Panc1 (cell line): Measurements from ENCODE around the gene CYB5D1. TPM values are rescaled to one million over a fixed set of nuclear protein-coding genes. Genes with fewer than 3 reads are reported as not detected.

Experiments
- ATAC-seq: fragments of 200-7000 bp; cut with Tn5 transposase; 2 replicates; pipeline ENCODE4 v1.9.1; 2020; ENCODE audit warnings: mild to moderate bottlenecking, moderate library complexity
- BruUV-seq: library from RNA; stranded (reverse); fragments of 400-500 nt; replicated peaks from 2 replicates; lab custom pipeline; 2021; lab: Mats Ljungman, UMichigan
- CTCF ChIA-PET: fragments of 300-600 bp; sonication (Branson Sonifier 250); formaldehyde crosslinking; loops from one replicate; lab custom pipeline; 2022; ENCODE audit warnings: antibody characterized with exemption; lab: Charles Lee
- POLR2A ChIA-PET: fragments of 300-600 bp; sonication (Branson Sonifier 250); formaldehyde crosslinking; loops from one replicate; lab custom pipeline; 2022; ENCODE audit warnings: antibody characterized with exemption; lab: Charles Lee
- DNase-seq: peaks from one replicate; pipeline ENCODE4 v3.0.0-alpha.2; 2010; ENCODE audit warnings: low read depth, low spot score
- H3K27ac ChIP-seq: 2 replicates; pipeline ENCODE4 v1.5.1; 2011; ENCODE audit warnings: mild to moderate bottlenecking, low read length, inconsistent platforms
- H3K27me3 ChIP-seq: fragments of 200-500 bp; sonication (Bioruptor generic); 2 replicates; pipeline ENCODE4 v1.6.0; 2014; ENCODE audit warnings: low read length, inconsistent platforms; ENCODE audit not compliant: control insufficient read depth, insufficient read depth
- H3K36me3 ChIP-seq: fragments of 200-500 bp; sonication (Bioruptor generic); 2 replicates; pipeline ENCODE4 v1.5.1; 2014; ENCODE audit warnings: inconsistent platforms, mild to moderate bottlenecking, low read length, moderate library complexity; ENCODE audit not compliant: control insufficient read depth, insufficient read depth
- H3K4me1 ChIP-seq: 2 replicates; pipeline ENCODE4 v1.5.1; 2011; ENCODE audit warnings: inconsistent platforms, mild to moderate bottlenecking, low read length, moderate library complexity; ENCODE audit not compliant: control insufficient read depth, insufficient read depth
- H3K4me3 ChIP-seq, 2 experiments: 2 replicates each; pipeline ENCODE4 v1.5.1; 2011 to 2012; ENCODE audit warnings: low read depth in 2 of 2, low read length in 2 of 2, mild to moderate bottlenecking in 2 of 2, inconsistent platforms in 1 of 2, moderate library complexity in 1 of 2
- H3K9me3 ChIP-seq: fragments of 200-500 bp; sonication (Bioruptor generic); 2 replicates; pipeline ENCODE4 v1.5.1; 2014; ENCODE audit warnings: low read depth, mild to moderate bottlenecking, inconsistent platforms, low read length, moderate library complexity; ENCODE audit not compliant: control insufficient read depth, insufficient read depth
- POLR2AphosphoS5 ChIP-seq: IDR thresholded peaks from 2 replicates; pipeline ENCODE4 v1.6.1; 2012; ENCODE audit warnings: mild to moderate bottlenecking, low read depth, low read length, moderate library complexity
- REST ChIP-seq, 2 experiments: IDR thresholded peaks; 2 replicates each; pipeline ENCODE4 v1.6.1; 2011 to 2012; ENCODE audit warnings: low read depth in 2 of 2, control low read depth in 1 of 2, low read length in 1 of 2, mild to moderate bottlenecking in 1 of 2, moderate library complexity in 1 of 2; ENCODE audit not compliant: insufficient read depth in 1 of 2
- SIN3A ChIP-seq: IDR thresholded peaks from 2 replicates; pipeline ENCODE4 v1.6.1; 2012; ENCODE audit warnings: low read depth, mild to moderate bottlenecking, low read length, moderate library complexity, borderline replicate concordance; ENCODE audit not compliant: insufficient read depth
- TCF7L2 ChIP-seq: IDR thresholded peaks from 2 replicates; pipeline ENCODE4 v1.6.1; 2011; ENCODE audit warnings: mild to moderate bottlenecking, low read depth, low read length, inconsistent platforms
- in situ Hi-C: cut with HindIII; loops from 2 replicates; pipeline ENCODE4 v1.10.0; 2016; ENCODE audit warnings: low sequenced_read_pairs, low pct_unique_long_range_greater_than_20kb
- intact Hi-C: fragments of 100-400 bp; cut with micrococcal nuclease; formaldehyde crosslinking; loops from one replicate; pipeline ENCODE4 v1.10.0; 2022; ENCODE audit not compliant: unreplicated experiment
- total RNA-seq: library from RNA; stranded (reverse); gene quantifications from one replicate; pipeline ENCODE4 v1.2.1, GENCODE V29; 2021; ENCODE audit not compliant: unreplicated experiment
- TF ChIP-seq, protein P1 (sequence below): fragments of 450-650 bp; IDR thresholded peaks from 2 replicates; pipeline ENCODE4 v1.5.1; 2017; ENCODE audit warnings: mild to moderate bottlenecking

The CYB5D1 gene
- total RNA-seq, 1 experiment from 2014 or later = 8.6 TPM

DNA sequence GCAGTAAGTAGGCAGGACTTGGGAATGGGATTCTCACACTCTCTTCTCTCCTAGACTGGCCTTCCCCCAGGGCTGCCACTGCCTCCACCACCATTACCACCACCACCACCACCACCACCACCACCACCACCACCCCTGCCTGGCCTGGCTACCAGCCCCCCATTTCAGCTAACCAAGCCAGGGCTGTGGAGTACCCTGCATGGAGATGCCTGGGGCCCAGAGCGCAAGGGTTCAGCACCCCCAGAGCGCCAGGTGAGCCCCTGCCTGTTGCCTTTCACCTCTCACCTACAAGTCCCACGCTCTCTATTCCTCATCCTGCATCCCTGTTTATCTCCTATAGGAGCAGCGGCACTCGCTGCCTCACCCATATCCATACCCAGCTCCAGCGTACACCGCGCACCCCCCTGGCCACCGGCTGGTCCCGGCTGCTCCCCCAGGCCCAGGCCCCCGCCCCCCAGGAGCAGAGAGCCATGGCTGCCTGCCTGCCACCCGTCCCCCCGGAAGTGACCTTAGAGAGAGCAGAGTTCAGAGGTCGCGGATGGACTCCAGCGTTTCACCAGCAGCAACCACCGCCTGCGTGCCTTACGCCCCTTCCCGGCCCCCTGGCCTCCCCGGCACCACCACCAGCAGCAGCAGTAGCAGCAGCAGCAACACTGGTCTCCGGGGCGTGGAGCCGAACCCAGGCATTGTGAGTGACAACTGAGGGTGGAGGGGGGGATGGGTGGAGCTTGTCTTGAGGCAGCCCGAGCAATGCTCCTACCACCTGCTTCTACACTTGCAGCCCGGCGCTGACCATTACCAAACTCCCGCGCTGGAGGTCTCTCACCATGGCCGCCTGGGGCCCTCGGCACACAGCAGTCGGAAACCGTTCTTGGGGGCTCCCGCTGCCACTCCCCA is 10.8 kb upstream of the CYB5D1 start:
- Histone ChIP-seq H3K4me3 (no peak overlapping the region), H3K9me3 (no peaks in the 10 kb centered on the region), H3K4me1 (peaks cover 5% of the 10 kb centered on the region; the same call in 1 of the 2 replicates), H3K27me3 (no peaks in the 10 kb centered on the region), H3K27ac (no peak overlapping the region), H3K36me3 (no peaks in the 10 kb centered on the region; the same call in 1 of the 2 replicates)
- CTCF ChIA-PET = no interaction called here
- POLR2A ChIA-PET = no interaction called here
- in situ Hi-C loops (no loop called here), intact Hi-C loops (no loop called here)
- ATAC-seq (no peak), DNase-seq (no peak)
- no TSS peak for BruUV-seq
- TF ChIP-seq, protein P1, sequence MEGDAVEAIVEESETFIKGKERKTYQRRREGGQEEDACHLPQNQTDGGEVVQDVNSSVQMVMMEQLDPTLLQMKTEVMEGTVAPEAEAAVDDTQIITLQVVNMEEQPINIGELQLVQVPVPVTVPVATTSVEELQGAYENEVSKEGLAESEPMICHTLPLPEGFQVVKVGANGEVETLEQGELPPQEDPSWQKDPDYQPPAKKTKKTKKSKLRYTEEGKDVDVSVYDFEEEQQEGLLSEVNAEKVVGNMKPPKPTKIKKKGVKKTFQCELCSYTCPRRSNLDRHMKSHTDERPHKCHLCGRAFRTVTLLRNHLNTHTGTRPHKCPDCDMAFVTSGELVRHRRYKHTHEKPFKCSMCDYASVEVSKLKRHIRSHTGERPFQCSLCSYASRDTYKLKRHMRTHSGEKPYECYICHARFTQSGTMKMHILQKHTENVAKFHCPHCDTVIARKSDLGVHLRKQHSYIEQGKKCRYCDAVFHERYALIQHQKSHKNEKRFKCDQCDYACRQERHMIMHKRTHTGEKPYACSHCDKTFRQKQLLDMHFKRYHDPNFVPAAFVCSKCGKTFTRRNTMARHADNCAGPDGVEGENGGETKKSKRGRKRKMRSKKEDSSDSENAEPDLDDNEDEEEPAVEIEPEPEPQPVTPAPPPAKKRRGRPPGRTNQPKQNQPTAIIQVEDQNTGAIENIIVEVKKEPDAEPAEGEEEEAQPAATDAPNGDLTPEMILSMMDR = no peak
- TF ChIP-seq TCF7L2 = no peak
- TF ChIP-seq REST (IDR thresholded peaks at IDR 0.05; ENCODE audit: insufficient read depth in 1 of 2, low read depth in 2 of 2, low read length in 1 of 2) = no peak
- TF ChIP-seq POLR2AphosphoS5 = no peak
- TF ChIP-seq SIN3A = no peak

DNA sequence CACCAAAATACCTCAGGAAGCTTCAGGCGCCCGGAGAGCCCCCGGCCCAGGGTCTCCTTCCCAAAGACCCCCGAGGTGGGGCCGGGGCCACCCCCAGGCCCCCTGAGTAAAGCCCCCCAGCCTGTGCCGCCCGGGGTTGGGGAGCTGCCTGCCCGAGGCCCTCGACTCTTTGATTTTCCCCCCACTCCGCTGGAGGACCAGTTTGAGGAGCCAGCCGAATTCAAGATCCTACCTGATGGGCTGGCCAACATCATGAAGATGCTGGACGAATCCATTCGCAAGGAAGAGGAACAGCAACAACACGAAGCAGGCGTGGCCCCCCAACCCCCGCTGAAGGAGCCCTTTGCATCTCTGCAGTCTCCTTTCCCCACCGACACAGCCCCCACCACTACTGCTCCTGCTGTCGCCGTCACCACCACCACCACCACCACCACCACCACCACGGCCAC is 9.6 kb upstream of the CYB5D1 start:
- ChIA-PET POLR2A (no interaction called here), CTCF (no interaction called here)
- in situ Hi-C loops = no loop called here
- Histone ChIP-seq H3K36me3 (no peaks in the 10 kb centered on the region; the same call in 1 of the 2 replicates), H3K9me3 (no peaks in the 10 kb centered on the region), H3K4me3 (no peak overlapping the region), H3K4me1 (peaks cover 8% of the 10 kb centered on the region; the same call in 1 of the 2 replicates), H3K27ac (no peak overlapping the region), H3K27me3 (no peaks in the 10 kb centered on the region)
- BruUV-seq = no TSS peak
- intact Hi-C loops = no loop called here
- ATAC-seq = no peak
- no peak for DNase-seq
- no peak for TF ChIP-seq POLR2AphosphoS5
- no peak for TF ChIP-seq TCF7L2
- TF ChIP-seq, protein P1 = no peak
- no peak for TF ChIP-seq REST (IDR thresholded peaks at IDR 0.05; ENCODE audit: insufficient read depth in 1 of 2, low read depth in 2 of 2, low read length in 1 of 2)
- TF ChIP-seq SIN3A = no peak
